Glutamatergic neuron (in vitro differentiated cells): ENCODE measurements around the gene TMX2. TPM values are rescaled to one million over a fixed set of nuclear protein-coding genes. Genes with fewer than 3 reads are reported as not detected.

Source experiments
- DNase-seq: peaks from one replicate; pipeline ENCODE4 v3.0.0; 2022
- H3K27ac Mint-ChIP-seq: one replicate; pipeline ENCODE4 v1.8.0; 2020; ENCODE audit warnings: mild to moderate bottlenecking, mixed read lengths, inconsistent platforms; ENCODE audit not compliant: unreplicated experiment
- H3K27me3 Mint-ChIP-seq: one replicate; pipeline ENCODE4 v1.8.0; 2020; ENCODE audit warnings: mild to moderate bottlenecking, moderate library complexity, mixed read lengths, inconsistent platforms; ENCODE audit not compliant: unreplicated experiment
- H3K36me3 Mint-ChIP-seq: one replicate; pipeline ENCODE4 v1.8.0; 2020; ENCODE audit warnings: mild to moderate bottlenecking, mixed read lengths, inconsistent platforms; ENCODE audit not compliant: unreplicated experiment
- H3K4me1 Mint-ChIP-seq: one replicate; pipeline ENCODE4 v1.8.0; 2020; ENCODE audit warnings: mild to moderate bottlenecking, low read depth, mixed read lengths, inconsistent platforms; ENCODE audit not compliant: unreplicated experiment
- H3K4me3 Mint-ChIP-seq: one replicate; pipeline ENCODE4 v1.8.0; 2020; ENCODE audit warnings: mild to moderate bottlenecking, mixed read lengths, inconsistent platforms; ENCODE audit not compliant: unreplicated experiment
- H3K9me3 Mint-ChIP-seq: one replicate; pipeline ENCODE4 v1.8.0; 2020; ENCODE audit warnings: mild to moderate bottlenecking, moderate library complexity, mixed read lengths, inconsistent platforms; ENCODE audit not compliant: unreplicated experiment
- total RNA-seq: library from RNA; stranded (reverse); fragmentation: NEBNext Ultra II Directional; extraction: Animal tissue kit (Norgen Biotek cat#: 25700); gene quantifications from one replicate; pipeline ENCODE4 v1.2.1, GENCODE V29; 2021; ENCODE audit not compliant: unreplicated experiment
- TF ChIP-seq, protein P1 (sequence below): fragments of 200-600 bp; sonication (generic); IDR thresholded peaks from one replicate; pipeline ENCODE4 v1.5.0; 2021; ENCODE audit not compliant: partially characterized antibody, unreplicated experiment

TMX2 gene
- total RNA-seq, 1 donor from 2014 or later = 94.5 TPM

DNA sequence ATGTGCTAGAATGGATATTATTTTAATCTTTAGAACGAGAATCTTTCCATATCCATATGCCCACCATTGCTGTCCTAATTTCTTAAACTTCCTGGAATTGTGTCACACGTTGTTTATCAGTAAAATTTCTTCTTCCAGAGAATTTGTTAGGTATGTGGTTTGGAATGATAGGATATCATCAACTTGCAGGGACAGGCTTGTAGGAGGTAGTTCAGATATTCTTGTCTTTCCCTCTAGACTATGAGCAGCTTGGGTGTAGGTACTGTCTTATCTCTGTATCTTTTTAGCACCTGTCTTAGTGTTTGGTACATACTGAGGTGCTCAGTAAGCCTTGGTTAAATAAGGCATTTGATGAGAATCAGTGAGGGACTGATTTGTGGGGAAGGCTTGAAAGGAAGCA lies 52.6 kb downstream of the TMX2 start:
- TF ChIP-seq, protein P1, sequence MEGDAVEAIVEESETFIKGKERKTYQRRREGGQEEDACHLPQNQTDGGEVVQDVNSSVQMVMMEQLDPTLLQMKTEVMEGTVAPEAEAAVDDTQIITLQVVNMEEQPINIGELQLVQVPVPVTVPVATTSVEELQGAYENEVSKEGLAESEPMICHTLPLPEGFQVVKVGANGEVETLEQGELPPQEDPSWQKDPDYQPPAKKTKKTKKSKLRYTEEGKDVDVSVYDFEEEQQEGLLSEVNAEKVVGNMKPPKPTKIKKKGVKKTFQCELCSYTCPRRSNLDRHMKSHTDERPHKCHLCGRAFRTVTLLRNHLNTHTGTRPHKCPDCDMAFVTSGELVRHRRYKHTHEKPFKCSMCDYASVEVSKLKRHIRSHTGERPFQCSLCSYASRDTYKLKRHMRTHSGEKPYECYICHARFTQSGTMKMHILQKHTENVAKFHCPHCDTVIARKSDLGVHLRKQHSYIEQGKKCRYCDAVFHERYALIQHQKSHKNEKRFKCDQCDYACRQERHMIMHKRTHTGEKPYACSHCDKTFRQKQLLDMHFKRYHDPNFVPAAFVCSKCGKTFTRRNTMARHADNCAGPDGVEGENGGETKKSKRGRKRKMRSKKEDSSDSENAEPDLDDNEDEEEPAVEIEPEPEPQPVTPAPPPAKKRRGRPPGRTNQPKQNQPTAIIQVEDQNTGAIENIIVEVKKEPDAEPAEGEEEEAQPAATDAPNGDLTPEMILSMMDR = no peak
- peaks cover 5% of the 10 kb centered on the region for H3K27me3 Mint-ChIP-seq
- DNase-seq = no peak
- peaks cover 18% of the 10 kb centered on the region for H3K9me3 Mint-ChIP-seq
- H3K27ac Mint-ChIP-seq = peak overlapping the region; percentile 99
- no peaks in the 10 kb centered on the region for H3K36me3 Mint-ChIP-seq
- H3K4me3 Mint-ChIP-seq = peak overlapping the region; percentile 96
- peaks cover 19% of the 10 kb centered on the region for H3K4me1 Mint-ChIP-seq

DNA sequence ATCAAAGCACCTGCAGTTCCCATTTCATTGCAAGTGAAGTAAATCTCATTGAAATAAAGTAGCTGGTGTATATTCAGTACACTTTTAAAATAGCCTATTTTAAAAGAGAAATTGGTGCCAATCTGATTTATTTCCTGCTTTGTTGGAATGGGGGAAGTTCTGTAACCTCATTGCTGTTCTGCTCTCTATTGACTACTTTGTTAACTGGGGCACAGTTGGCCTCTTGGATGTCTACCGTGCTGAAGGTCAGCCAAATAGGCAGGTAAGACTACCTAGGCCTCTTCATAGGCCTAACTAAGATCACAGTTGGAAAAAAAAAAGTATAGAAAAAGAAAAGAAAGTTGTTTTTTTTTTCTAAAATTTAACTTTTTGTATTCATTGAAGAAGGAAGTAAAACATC lies 58.4 kb downstream of the TMX2 start:
- H3K27me3 Mint-ChIP-seq = peaks cover 7% of the 10 kb centered on the region
- TF ChIP-seq, protein P1 = no peak
- peaks cover 7% of the 10 kb centered on the region for H3K9me3 Mint-ChIP-seq
- no peaks in the 10 kb centered on the region for H3K36me3 Mint-ChIP-seq
- H3K4me1 Mint-ChIP-seq = peaks cover 42% of the 10 kb centered on the region
- no peak overlapping the region for H3K27ac Mint-ChIP-seq
- no peak for DNase-seq
- no peak overlapping the region for H3K4me3 Mint-ChIP-seq

DNA sequence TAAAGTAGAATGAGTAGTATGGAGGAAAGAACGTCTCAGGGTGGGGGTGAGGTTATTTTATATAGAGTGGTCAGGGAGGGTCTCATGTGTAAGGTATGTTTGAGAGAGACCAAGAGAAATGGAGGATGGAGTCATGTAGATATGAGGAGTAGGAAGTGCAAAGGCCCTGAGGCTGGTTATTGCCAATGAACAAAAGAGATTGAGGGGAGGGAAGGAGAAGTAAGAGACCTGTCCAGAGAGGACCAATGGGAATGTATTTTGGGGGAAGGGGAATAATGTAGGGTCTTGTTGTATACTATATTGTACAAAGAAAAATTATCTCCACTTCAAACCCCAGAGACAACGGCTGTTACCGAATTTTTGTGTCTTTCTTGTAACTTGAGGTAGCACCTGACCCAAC lies 59.0 kb downstream of the TMX2 start:
- Mint-ChIP-seq H3K27ac (no peak overlapping the region), H3K4me3 (no peak overlapping the region), H3K27me3 (peaks cover 7% of the 10 kb centered on the region), H3K36me3 (no peaks in the 10 kb centered on the region), H3K9me3 (peaks cover 7% of the 10 kb centered on the region), H3K4me1 (peaks cover 47% of the 10 kb centered on the region)
- DNase-seq = no peak
- TF ChIP-seq, protein P1 = no peak

DNA sequence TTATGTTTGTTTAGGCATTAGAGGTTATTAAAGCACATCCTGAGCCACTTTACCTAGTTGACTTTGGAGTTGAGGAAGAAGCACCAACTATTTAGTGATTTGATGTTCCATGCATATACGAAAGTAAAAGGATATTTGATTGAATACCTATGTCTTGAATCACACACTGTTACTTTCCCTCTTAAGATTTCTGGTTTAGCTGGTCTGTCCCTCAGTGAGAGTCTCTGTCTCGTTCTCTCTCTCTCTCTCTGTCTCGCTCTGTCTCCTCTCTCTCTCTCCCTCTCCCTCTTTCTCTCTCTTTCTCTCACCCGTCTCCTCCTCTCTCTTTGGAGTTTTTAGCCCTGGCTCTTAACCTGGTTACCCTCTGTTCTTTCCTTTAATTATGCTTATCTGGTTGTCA lies 60.2 kb downstream of the TMX2 start:
- Mint-ChIP-seq H3K9me3 (peaks cover 4% of the 10 kb centered on the region), H3K4me3 (no peak overlapping the region), H3K27me3 (peaks cover 7% of the 10 kb centered on the region), H3K36me3 (no peaks in the 10 kb centered on the region), H3K4me1 (peaks cover 53% of the 10 kb centered on the region), H3K27ac (no peak overlapping the region)
- TF ChIP-seq, protein P1 = no peak
- DNase-seq = no peak

DNA sequence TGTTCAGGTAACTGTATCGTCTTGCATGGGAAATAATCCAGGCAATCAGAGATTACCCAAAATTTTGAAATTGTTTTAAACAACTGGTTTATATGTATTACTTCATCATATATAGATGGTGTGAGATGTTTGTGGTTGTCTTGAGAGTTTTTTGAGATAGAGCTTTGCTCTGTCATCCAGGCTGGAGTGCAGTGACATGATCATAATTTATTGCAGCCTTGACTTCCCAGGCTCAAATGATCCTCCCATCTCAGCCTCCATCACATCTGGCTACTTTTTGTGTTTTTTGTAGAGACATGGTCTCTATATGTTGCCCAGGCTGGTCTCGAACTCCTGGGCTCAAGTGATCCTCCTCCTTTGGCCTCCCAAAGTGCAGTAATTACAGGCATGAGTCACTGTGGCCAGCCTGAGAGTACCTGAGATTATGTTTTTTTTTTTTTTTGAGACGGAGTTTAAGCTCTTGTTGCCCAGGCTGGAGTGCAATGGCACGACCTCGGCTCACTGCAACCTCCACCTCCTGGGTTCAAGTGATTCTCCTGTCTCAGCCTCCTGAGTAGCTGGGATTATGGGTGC lies 60.7 kb downstream of the TMX2 start:
- TF ChIP-seq, protein P1 = no peak
- no peak overlapping the region for H3K27ac Mint-ChIP-seq
- H3K9me3 Mint-ChIP-seq = peaks cover 4% of the 10 kb centered on the region
- no peak for DNase-seq
- peaks cover 7% of the 10 kb centered on the region for H3K27me3 Mint-ChIP-seq
- H3K36me3 Mint-ChIP-seq = no peaks in the 10 kb centered on the region
- peaks cover 55% of the 10 kb centered on the region for H3K4me1 Mint-ChIP-seq
- no peak overlapping the region for H3K4me3 Mint-ChIP-seq
